ENCODE data around the gene KCNH1. TPM values are rescaled to one million over a fixed set of nuclear protein-coding genes. Genes with fewer than 3 reads are reported as not detected.
A peak's percentile ranks its signal among the peaks of the same experiment; 100 is the strongest.

Gene KCNH1
- total RNA-seq, 1 donor from 2014 or later, result 0.08 TPM

DNA sequence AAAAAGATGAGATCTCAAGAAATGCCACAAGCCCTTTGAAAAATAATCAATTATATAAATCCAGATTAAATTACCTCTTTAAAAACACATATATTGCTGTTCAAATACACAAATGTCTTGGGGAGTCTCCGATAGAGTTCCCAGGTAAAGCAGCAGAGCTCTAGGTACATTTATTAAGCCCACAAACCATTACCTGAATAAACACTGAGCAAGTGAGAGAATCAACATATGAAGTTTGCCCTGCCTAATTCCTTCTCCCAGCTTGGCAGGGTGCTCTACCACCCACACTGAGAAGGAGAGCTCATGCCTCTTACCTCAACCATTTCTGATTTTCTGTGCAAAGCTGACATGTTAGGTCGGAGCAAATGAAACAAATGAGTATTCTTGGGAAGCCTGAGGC lies 402.4 kb downstream of the KCNH1 start:
- no peak for ATAC-seq
- no peak for DNase-seq (ENCODE audit: low spot score)

DNA sequence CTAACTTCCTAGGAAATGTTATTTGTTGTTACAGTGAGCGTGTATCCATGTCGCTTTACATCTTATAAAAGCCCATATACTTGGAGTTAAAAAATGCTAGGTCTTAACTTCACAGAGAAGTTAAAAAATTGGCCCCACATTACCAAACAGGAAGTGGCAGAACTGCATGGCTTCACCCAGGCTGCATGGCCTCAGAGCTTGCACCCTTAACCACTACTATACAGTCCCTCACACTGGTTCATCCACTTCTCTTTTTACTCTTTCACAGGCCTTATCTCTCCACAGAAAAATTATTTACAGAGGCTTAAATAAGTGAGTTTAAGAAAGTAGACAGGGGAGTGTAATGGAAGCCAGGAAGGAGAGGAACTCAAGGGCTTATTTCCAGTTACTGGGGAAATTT lies 402.8 kb downstream of the KCNH1 start:
- ATAC-seq (no peak), DNase-seq (ENCODE audit: low spot score) (no peak)

DNA sequence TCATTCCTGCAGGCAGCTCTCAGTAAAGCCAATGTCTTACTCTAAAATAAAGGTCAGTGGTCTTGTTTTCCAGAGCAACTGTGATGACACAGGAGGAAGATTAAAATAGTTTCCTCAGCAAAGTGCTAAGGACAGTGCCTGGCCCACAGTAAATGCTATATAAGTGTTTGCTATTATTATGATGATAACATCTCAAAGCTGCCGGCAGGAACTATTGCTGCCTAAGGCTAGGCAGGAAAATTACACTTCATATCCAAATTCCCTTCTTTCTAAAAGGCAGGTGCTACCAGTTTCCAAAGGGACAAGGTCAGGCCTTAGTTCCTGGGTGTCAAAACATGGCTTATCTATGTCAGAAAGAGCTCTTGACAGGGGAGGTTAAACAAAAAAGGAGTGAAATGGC lies 403.9 kb downstream of the KCNH1 start:
- DNase-seq (ENCODE audit: low spot score), result no peak
- ATAC-seq, result no peak

DNA sequence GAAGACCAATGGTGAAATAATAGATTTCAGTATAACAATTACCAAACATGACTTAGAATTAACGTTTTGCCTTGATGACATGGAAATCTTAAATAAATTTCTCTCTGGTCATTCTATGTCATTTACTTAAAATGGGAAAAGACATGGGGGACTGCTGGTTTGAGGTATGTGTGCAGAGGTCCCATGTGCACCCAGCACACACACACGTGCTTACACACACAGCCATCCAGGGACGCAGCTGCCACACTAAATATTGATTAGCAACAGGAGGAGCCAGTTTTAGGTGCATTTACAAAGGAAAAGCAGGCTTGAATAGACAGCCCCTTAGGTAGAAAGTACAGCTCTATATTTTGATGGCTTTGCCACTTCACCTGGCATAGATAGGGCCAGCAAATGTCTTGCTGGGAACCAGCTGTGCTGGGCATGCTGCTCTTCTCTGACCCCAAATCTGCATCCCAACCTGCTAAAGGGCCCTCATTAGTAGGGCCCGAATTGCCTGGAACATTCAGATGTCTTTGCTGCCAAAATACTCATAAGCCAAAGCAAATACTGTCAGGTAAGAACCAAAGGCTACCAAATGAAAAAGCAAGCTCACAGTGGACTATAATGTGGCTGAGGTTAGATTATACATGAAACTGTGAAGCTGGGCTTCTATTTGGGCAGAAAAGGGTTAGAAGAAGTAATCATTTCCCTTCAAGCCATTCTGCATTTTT lies 405.4 kb downstream of the KCNH1 start:
- DNase-seq (ENCODE audit: low spot score), result no peak
- ATAC-seq, result peak; percentile 74

DNA sequence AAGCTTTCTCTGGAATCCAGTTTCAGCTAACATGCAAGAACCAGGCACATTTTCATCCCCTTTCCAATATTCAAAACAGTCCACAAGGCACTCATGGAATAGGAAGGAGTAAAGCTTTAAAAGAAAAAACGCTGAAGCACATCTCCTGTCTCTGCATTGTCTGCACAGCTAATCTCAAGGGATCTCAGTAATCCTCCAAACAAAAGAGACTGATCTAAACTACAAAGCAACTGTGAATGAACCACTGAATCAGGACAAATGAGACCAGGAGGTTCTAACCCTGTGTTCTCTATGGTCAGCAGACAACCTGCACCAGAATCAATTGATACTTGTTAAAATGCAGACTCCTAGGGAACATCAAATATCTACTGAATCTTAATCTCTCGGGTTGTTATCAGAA lies 406.2 kb downstream of the KCNH1 start:
- DNase-seq (ENCODE audit: low spot score) (no peak), ATAC-seq (no peak)

DNA sequence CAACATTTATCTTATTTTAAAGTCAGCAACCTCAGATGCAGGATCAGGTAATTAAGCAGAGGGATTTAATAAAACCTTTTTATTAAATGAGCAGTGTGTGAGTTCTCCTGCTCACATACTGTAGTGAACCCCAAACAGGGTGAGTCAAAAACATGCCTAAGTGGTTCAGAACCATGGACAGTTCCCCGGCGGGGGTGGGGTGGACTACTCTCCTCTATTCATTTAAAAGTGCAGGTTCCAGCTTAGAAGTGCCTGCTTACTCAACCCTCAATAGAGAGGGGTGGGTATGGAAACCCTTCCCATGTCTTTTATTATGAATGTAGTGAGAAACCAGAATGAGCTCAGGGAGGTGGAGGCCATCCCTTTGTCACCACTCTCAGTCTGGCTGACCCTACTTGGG lies 407.3 kb downstream of the KCNH1 start:
- DNase-seq (ENCODE audit: low spot score) (no peak), ATAC-seq (peak; percentile 60)

DNA sequence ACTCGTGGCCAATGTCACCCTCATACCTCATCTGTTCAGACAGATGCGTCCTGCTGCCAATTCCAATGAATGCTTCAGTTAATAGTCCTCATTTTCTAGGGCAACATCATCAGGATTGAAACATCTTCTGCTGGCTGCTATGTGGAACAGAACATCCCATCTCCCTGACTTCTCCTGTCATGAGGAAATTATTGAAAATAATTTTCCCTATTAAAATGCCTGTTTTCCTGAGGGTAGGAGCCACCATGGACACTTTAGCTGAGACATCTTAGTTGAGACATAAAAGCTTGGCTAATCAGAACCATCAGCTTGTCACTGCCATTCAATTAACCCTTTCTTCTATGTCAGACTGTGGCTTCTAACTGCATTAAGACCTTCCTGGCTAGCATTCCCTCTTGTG lies 409.2 kb downstream of the KCNH1 start:
- ATAC-seq, result no peak
- DNase-seq (ENCODE audit: low spot score), result no peak

DNA sequence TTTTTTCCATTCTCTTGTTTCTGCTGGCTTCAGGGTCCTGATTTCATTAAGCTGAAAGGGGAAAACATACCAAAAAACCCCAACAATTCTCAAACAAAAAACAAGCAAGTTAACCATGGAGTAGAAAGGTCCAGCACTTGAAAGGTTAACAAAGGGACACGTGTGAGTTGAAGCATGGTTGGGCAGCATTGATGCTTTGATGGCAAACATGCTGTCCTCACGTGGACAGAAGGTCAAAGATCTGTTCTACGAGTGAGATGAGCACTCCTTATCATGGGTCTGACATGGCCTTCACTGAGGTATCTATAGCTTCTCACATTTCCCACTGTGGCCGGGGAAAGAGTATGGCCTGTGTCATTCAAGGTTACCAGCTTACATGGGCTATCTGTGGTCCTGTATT lies 410.3 kb downstream of the KCNH1 start:
- no peak for DNase-seq (ENCODE audit: low spot score)
- no peak for ATAC-seq

DNA sequence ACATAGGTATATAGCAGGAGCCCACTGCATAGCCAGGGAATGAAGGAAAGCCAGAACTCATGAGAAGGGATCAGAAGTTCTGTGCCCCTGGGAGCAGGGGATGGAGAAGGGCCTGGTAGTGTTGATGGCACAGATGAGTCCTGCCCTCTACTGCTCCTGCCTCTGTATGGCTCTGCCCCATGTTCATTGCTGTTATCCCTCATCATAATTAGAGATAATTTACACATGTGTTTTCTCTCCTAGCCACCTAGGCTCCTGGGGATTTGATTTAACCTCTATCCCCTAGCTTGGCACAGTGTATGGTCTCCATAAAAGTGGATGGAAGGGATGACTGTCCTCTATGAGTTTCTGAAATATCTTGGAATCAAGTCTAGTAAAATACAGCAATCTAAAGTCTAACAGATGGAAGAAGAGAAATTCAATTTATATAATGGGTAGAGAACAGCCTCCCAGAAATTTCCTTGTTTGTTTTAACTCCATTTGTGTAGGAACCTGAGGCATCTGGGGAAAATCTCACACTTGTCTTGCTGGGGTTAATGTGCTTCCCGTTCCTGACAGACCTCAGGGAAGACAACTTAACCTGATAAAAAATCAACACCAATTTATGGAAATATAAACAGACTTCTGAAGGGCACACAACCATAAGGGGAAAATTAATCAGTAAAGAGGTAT lies 411.4 kb downstream of the KCNH1 start:
- ATAC-seq (no peak), DNase-seq (ENCODE audit: low spot score) (no peak)

DNA sequence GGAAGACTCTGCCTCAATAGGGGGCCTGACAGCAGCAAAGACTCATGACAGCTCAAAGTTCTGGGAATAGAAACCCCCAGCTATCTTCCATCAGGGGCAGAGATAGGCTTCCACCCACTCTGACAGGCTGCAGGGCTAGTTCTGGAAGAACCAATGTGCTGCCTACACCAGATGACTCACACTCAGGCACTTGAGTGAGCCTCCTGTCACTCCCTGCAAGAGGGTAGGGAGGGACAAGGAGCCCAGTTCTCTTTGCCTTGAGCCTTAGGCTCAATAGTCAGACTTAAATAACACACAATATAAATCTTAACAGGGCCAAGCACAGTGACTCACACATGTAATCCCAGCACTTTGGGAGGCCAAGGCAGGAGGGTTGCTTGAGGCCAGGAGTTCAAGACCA lies 418.9 kb downstream of the KCNH1 start:
- no peak for ATAC-seq
- no peak for DNase-seq (ENCODE audit: low spot score)

DNA sequence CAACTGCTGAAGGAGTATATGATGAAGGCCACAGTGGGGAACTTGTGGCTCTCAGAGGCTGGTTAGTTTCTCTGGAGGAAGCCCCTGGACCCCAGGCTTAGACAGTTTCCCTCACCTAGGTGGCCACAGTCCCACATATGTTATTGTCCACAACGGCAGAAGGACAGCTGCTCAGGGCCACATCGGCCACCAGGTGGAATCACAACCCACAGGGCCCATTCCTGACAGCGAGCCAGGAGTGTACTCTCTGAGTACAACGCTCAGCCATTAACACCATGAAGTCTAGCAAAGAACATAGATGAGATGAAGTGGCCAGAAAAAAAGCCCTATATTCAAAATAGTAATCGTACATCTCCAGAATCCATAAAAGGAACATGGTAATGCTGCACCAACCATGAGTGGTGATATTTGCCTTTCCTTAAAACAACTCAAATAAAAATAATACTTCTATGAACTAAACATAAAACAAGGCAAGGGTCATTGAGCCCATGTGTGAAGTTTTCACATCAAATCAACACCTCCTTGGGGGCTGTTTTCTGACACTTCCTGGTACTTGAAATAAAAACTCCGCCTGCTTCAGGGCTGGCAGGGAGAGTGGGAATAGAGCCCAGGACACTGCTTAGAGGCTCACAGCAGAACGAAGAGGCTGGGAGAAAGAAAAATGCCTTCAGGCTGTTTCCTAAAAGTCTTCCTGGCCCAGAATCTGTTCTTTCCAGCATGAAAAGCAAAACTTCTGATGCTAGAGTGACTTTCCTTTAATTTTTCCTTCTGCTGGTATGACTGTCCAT lies 421.9 kb downstream of the KCNH1 start:
- DNase-seq (ENCODE audit: low spot score) (peak; percentile 60), ATAC-seq (peak; percentile 92)

DNA sequence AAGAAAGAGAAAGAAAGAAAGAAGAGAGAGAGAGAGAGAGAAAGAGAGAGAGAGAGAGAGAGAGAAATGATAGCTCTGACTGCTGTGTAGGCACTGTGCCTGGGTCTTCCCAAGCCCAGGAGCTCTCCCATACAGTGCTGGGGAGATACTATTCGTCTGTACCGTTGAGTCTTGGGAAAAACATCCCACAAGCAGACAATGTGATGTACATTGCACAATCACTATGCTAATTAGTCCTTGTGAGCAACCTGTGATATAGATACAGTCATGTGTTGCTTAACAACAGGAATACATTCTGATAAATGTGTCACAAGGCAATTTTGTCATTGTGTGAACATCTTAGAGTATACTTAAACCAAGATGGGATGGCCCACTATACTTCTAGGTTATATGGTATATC lies 424.2 kb downstream of the KCNH1 start:
- DNase-seq (ENCODE audit: low spot score) (no peak), ATAC-seq (no peak)

DNA sequence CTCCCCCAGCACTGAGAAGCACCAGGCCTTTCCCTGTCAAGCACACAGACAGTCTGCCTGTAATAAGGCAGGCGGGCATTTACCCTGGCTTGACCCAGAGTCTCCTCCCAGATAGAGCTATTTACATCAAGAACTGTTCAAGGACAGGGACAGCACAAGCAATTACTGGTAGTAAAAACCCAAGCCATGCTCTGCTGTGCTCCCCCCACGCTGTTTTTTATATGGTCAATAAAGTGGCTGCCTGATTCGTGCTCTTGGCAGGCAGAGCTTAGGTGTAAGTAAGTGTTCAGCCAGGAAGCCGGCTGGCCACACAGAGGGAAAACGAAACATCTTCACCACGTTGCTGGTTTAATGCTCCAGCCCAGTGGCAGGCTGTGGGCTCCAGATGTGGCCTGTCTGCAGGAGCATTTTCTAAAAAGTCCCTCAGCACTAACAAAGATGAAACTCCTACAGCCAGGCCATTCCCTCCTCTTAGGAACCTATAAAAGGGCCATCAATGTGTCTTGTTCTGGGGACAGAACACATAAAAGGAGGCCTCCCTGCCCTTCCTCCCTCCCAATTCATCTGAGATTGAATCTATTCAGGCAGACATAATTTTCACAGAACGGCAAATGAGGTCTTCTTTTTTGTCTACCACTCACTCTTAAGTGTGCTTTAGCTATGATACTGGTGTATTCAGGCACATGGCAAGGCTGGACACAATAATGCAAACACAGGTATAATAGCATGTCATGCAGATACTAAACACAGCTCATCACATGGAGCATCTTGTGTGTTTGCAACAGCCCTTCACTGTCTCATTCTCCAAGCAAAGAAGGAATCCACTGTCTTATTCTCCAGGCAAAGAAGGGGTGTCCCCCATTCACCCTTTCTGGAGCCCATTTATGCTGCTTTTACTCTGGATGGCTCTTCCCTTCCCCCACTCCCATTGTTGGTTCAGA lies 426.4 kb downstream of the KCNH1 start:
- peak; percentile 73 for ATAC-seq
- DNase-seq (ENCODE audit: low spot score), result no peak

DNA sequence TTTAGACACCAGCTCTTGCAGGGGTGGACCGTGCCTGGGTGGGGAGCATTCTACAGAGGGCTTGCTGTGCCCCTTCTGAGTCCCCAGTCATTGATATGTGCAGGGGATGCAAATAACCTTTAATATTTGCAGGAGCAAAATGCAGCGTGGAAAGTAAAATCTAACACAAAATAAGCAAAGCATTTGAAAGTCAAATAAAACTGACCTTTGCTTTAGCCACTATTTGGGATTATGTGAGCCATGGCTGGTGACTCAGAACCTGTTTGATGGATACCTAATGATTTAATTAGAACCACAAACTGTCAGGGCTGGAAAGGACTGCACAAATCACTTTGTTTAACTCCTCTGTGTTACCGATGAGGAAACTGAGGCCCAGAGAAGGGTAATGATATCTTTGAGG lies 427.7 kb downstream of the KCNH1 start:
- ATAC-seq, result peak; percentile 70
- no peak for DNase-seq (ENCODE audit: low spot score)

DNA sequence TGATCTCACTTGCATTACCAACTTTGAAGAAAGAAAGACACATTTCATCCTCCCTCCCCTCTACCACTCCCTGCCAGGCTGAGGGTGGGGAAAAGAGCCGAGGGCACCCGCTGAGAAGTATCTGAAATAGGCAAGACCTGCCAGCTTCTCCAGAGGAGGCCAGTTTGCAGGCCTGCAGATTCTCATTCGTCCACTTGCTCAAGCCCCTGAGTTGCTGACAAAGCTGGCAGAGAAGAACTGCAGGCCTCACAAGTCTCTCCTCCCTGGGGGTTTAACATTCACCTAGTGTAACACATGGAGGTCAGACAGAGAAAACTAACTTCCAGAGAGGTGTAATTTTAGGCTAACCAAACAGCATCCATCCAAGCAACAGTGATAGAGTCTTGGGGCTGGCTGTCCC lies 428.9 kb downstream of the KCNH1 start:
- no peak for DNase-seq (ENCODE audit: low spot score)
- ATAC-seq, result no peak

DNA sequence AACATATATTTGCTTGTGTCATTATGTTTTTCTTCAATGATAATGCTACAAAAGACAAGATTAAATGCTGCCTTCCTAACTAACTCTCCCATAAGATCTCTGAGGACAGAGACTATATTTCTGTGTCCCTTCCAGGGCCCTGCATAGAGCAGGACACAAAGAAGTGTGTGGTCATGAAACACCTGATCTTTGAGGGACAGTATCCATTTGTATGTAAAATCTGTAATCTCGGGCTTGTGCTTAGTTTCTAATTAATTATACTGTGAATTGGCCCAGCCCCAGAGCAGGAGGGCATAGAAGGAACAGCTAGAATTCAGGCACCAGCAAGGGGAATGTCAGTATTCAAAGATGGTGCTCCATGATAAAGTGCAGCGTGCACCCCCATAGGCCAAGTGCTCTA lies 430.4 kb downstream of the KCNH1 start:
- no peak for DNase-seq (ENCODE audit: low spot score)
- no peak for ATAC-seq

DNA sequence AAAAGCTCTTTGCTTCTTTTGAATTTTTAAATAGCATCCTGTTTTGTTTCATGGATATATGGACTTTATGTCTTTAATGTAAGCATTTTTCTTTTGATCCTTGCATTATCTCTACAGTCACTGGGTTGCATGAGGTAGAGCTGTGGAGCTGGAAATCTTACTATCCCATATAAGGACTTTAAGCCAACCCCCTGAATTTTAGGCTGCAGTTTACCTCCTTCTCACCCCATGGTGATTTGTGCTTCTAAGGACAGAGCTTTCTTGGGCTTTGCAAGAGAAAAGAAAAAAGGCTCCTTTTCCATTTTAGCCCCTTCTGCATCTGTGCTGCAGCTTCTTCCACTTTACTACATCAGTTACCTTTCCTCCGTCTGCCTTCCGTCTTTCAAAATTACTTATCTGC lies 431.4 kb downstream of the KCNH1 start:
- ATAC-seq (no peak), DNase-seq (ENCODE audit: low spot score) (no peak)

DNA sequence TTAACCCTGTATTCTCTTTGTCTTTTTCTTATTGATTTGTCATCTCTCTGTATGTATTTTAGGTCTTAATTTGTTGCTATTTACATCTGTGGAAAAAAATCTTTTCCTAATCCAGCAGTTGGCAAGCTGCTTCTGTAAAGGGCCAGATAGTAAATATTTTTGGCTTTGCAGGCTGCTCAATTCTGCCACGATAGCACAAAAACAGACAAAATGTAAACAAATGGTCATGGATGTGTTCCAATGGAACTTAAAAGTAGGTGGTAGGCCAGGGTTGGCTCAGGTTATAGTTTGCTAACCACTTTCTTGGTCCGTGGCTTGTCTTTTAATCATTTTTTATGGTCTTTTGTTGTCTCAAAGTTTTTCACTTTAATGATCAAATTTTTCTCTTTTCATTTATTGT lies 433.4 kb downstream of the KCNH1 start:
- DNase-seq (ENCODE audit: low spot score) (no peak), ATAC-seq (peak; percentile 87)

DNA sequence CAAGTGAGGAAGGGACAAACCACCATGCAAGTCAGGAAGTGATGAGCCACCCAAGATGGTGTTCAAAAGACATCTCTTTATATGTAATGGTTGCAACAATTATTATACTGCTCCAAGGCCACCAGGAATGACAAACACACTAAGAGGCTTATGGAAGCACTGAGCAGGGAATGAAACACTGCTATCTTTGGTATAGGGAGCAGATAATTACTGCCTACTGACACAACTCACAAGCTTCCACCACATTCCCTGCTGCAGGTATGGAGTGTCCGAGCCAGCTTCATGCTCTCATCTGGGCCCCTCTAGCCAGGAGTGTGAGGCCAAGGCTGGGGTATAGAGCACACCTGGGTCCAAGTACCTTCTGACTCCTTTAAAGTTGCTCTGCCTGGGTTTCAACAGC lies 433.9 kb downstream of the KCNH1 start:
- DNase-seq (ENCODE audit: low spot score) (no peak), ATAC-seq (peak; percentile 54)

DNA sequence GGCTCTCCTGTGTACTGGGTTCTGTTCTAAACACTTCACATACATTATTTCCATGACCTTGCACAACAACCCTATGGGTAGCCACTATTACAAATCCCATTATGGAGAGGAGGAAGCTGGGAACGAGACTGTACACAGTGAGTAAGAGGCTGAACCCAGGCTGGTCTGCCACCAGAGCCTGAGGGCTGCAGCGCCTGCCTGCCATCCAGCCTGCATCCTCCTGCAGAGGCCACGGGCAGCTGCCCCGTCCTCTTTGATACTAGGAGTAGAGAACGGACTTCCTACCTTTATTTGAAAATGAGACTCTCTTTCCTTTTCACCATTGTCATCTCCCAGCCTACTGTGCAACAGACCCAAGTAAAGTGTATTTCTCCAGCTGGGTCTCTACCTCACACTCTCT lies 435.3 kb downstream of the KCNH1 start:
- DNase-seq (ENCODE audit: low spot score) (no peak), ATAC-seq (no peak)

DNA sequence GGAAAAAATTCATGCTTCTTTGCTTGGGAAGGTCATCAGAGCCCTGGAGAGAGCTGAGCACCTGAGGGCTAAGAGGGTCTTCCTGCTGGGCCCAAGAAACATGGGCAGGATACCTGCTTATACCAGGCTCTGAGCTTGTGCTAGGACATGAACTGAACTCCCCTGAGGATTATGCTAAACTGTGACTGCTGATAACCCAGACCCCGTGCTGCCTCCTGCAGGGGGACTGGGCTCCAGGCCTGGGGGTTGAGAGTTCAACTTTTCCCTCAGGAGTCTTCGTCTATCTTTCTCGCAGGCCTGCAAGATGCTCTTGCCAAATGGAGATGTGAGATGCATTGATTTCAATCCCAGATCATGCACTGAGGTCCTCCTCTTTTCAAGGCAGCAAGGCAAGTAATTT lies 436.8 kb downstream of the KCNH1 start:
- DNase-seq (ENCODE audit: low spot score), result no peak
- ATAC-seq, result no peak

All from left lobe of liver (tissue), 2 donors.